DOHH2 (cell line): ENCODE data around the gene STK32C.
A peak's percentile ranks its signal among the peaks of the same experiment; 100 is the strongest.

Source experiments
- H3F3A ChIP-seq: fragments of 200-600 bp; sonication (generic), shearing (Covaris generic); 2 replicates; pipeline ENCODE4 v1.6.0; 2016; ENCODE audit warnings: antibody characterized with exemption, mild to moderate bottlenecking; ENCODE audit not compliant: control insufficient read depth, insufficient read depth
- H3K27ac ChIP-seq: fragments of 200-600 bp; sonication (generic); 2 replicates; pipeline ENCODE4 v1.5.1; 2014; ENCODE audit warnings: low read depth, mild to moderate bottlenecking, low read length, moderate library complexity
- H3K27me3 ChIP-seq: fragments of 200-600 bp; sonication (generic); 2 replicates; pipeline ENCODE4 v1.6.1; 2014; ENCODE audit warnings: mild to moderate bottlenecking, low read length, mixed read lengths; ENCODE audit not compliant: control insufficient read depth
- H3K36me3 ChIP-seq: fragments of 200-600 bp; sonication (generic); 2 replicates; pipeline ENCODE4 v1.6.1; 2014; ENCODE audit warnings: mild to moderate bottlenecking, low read length, moderate library complexity, mixed read lengths; ENCODE audit not compliant: control insufficient read depth
- H3K4me1 ChIP-seq: fragments of 200-600 bp; sonication (generic); 2 replicates; pipeline ENCODE4 v1.6.1; 2014; ENCODE audit warnings: mild to moderate bottlenecking, low read length, mixed read lengths; ENCODE audit not compliant: control insufficient read depth
- H3K4me2 ChIP-seq: fragments of 200-600 bp; sonication (generic); 2 replicates; pipeline ENCODE4 v1.6.0; 2014; ENCODE audit warnings: mild to moderate bottlenecking, low read length, moderate library complexity
- H3K4me3 ChIP-seq: fragments of 200-600 bp; sonication (generic); 2 replicates; pipeline ENCODE4 v1.5.1; 2014; ENCODE audit warnings: mild to moderate bottlenecking, low read length, mixed read lengths
- H3K79me2 ChIP-seq: fragments of 200-600 bp; sonication (generic); 2 replicates; pipeline ENCODE4 v1.6.1; 2014; ENCODE audit warnings: mild to moderate bottlenecking, low read length, mixed read lengths; ENCODE audit not compliant: control insufficient read depth
- H3K9me2 ChIP-seq: fragments of 200-600 bp; sonication (generic); replicated peaks from 2 replicates; pipeline ENCODE4 v1.6.1; 2014; ENCODE audit warnings: mild to moderate bottlenecking, low read length, mixed read lengths; ENCODE audit not compliant: control insufficient read depth
- H3K9me3 ChIP-seq: fragments of 200-600 bp; sonication (generic); 2 replicates; pipeline ENCODE4 v1.6.1; 2014; ENCODE audit warnings: antibody characterized with exemption, low read length, mixed read lengths; ENCODE audit not compliant: control insufficient read depth, insufficient read depth
- H4K20me1 ChIP-seq: fragments of 200-600 bp; sonication (generic); 2 replicates; pipeline ENCODE4 v1.6.0; 2014; ENCODE audit warnings: low read depth, mild to moderate bottlenecking, antibody characterized with exemption, low read length, moderate library complexity; ENCODE audit not compliant: control insufficient read depth, insufficient read depth
- EZH2phosphoT487 ChIP-seq: fragments of 200-600 bp; sonication (generic); IDR thresholded peaks from 2 replicates; pipeline ENCODE4 v1.6.1; 2017; ENCODE audit warnings: borderline replicate concordance, mild to moderate bottlenecking, antibody characterized with exemption, low read length, moderate library complexity, mixed read lengths
- TF ChIP-seq, protein P1 (sequence below): fragments of 200-600 bp; sonication (generic); IDR thresholded peaks from one replicate; pipeline ENCODE4 v1.5.1; 2014; ENCODE audit warnings: antibody characterized with exemption, mild to moderate bottlenecking, low read depth, low read length; ENCODE audit not compliant: poor library complexity, severe bottlenecking

The STK32C gene

DNA sequence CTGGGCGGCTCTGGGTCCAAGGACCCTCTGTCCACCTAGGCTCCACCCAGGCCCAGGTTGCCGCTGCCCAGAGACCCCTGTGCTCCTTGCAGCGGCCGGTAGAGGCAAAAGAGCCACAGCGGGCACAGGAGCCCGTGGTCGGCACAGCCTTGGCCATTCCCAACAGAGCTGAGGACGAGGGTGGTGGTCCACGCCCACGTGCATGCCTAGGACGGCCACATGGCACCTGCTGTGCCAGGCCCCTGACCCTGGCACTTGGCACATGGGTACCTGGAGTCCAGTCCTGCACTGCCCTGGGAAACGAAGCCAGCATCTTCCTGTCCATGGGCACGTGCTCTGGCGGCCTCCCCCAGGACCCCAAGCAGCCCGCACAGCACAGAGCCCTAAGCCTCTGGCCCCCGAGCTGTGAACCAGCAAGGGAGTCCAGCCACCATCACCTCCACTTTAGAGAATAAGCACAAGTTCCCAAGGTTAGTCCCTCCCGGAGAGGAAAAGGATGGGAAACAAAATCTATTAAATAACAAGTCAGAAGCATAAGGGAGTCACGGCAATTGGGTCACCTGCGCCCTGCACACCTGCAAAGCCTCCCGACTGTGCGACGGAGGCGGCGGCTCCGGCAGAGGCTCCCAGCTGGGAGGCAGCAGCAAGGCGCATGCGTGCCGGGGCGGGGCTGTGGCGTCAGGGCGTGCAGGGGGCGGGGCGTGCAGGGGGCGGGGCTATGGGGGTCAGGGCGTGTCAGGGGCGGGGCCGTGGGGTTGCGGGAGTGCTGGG is 59.1 kb downstream of the STK32C start:
- no peaks in the 10 kb centered on the region for H3K9me3 ChIP-seq
- H3K27me3 ChIP-seq: no peaks in the 10 kb centered on the region
- H3K4me1 ChIP-seq: 0 out of 2 replicates have a peak, but pooled peaks cover 4% of the 10 kb centered on the region
- no peaks in the 10 kb centered on the region for H3K36me3 ChIP-seq
- H3K27ac ChIP-seq: no peak overlapping the region
- H3F3A ChIP-seq: no peaks in the 10 kb centered on the region
- H3K79me2 ChIP-seq: no peaks in the 10 kb centered on the region
- no peaks in the 10 kb centered on the region for H3K9me2 ChIP-seq
- TF ChIP-seq EZH2phosphoT487: no peak
- TF ChIP-seq, protein P1, sequence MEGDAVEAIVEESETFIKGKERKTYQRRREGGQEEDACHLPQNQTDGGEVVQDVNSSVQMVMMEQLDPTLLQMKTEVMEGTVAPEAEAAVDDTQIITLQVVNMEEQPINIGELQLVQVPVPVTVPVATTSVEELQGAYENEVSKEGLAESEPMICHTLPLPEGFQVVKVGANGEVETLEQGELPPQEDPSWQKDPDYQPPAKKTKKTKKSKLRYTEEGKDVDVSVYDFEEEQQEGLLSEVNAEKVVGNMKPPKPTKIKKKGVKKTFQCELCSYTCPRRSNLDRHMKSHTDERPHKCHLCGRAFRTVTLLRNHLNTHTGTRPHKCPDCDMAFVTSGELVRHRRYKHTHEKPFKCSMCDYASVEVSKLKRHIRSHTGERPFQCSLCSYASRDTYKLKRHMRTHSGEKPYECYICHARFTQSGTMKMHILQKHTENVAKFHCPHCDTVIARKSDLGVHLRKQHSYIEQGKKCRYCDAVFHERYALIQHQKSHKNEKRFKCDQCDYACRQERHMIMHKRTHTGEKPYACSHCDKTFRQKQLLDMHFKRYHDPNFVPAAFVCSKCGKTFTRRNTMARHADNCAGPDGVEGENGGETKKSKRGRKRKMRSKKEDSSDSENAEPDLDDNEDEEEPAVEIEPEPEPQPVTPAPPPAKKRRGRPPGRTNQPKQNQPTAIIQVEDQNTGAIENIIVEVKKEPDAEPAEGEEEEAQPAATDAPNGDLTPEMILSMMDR: no peak
- H3K4me3 ChIP-seq: peak overlapping the region; percentile 16; the same call in 1 of the 2 replicates
- H4K20me1 ChIP-seq: no peaks in the 10 kb centered on the region
- H3K4me2 ChIP-seq: peak overlapping the region; percentile 47

DNA sequence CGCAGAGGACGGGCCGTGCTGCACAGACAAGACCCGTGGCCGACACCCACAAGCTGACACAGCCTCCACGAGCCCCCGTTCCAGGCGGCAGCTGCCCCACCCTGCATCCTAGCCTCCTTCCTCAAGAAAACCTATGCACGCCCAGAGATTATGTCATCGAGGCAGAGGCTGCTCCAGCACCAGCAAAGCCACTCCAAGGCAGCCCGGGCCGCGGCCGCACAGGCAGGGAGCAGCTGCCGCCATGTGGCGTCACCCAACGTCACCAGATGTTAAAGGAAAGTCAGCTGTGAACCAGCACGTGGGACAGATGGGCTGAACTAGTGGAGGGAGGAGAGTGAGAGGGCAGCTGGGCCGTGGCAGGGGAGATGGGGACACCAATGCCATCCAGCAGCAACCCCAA is 59.8 kb downstream of the STK32C start:
- no peaks in the 10 kb centered on the region for H4K20me1 ChIP-seq
- H3K4me1 ChIP-seq: 0 out of 2 replicates have a peak, but pooled peaks cover 4% of the 10 kb centered on the region
- H3K4me3 ChIP-seq: no peak overlapping the region
- TF ChIP-seq, protein P1: no peak
- no peaks in the 10 kb centered on the region for H3K36me3 ChIP-seq
- H3K27ac ChIP-seq: no peak overlapping the region
- no peaks in the 10 kb centered on the region for H3K79me2 ChIP-seq
- H3F3A ChIP-seq: no peaks in the 10 kb centered on the region
- no peaks in the 10 kb centered on the region for H3K9me2 ChIP-seq
- H3K4me2 ChIP-seq: no peak overlapping the region
- no peaks in the 10 kb centered on the region for H3K27me3 ChIP-seq
- H3K9me3 ChIP-seq: no peaks in the 10 kb centered on the region

DNA sequence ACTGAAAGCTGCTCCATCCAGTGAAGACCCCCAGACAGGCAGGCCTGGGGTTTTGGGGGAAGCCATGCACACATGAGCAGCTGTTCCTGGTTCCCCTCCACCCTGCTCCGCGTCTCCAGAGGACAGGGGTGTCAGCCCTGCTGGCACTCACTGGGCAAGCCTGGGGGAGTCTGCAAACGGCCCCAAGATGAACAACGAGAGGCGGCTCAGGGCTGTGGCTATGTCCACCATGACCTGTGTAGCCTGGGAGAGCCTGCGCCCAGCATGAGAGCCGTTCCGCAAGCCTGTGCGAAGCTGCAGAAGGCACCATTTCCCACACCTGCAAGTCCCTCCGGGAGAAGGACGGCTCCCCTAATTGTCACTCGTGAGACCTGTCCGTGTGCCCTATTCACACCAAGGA is 61.5 kb downstream of the STK32C start:
- H3K9me3 ChIP-seq: no peaks in the 10 kb centered on the region
- H3K4me3 ChIP-seq: no peak overlapping the region
- H3K27me3 ChIP-seq: no peaks in the 10 kb centered on the region
- H3K36me3 ChIP-seq: no peaks in the 10 kb centered on the region
- no peaks in the 10 kb centered on the region for H4K20me1 ChIP-seq
- no peaks in the 10 kb centered on the region for H3K79me2 ChIP-seq
- TF ChIP-seq, protein P1: no peak
- TF ChIP-seq EZH2phosphoT487: no peak
- no peaks in the 10 kb centered on the region for H3F3A ChIP-seq
- no peak overlapping the region for H3K4me2 ChIP-seq
- no peak overlapping the region for H3K27ac ChIP-seq
- H3K4me1 ChIP-seq: 0 out of 2 replicates have a peak, but pooled peaks cover 4% of the 10 kb centered on the region
- no peaks in the 10 kb centered on the region for H3K9me2 ChIP-seq
